ENCODE results near the gene PPP1R37.

The PPP1R37 gene

GRCh38 chr19:45156751-45157150, 63.8 kb downstream of the PPP1R37 start:
- DNase-seq = no peak

GRCh38 chr19:45158503-45159209, 65.7 kb downstream of the PPP1R37 start:
- no peak for DNase-seq

GRCh38 chr19:45159210-45159970, 66.4 kb downstream of the PPP1R37 start:
- no peak for DNase-seq

GRCh38 chr19:45159971-45160324, 67.0 kb downstream of the PPP1R37 start:
- DNase-seq = no peak

- no peak for DNase-seq
These were observed 68.1 kb downstream of the PPP1R37 start, which contains the start of gene NKPD1 for GRCh38 chr19:45160870-45161737. NKPD1 (minus strand) TSS chr19:45160982; CDS start chr19:45160150, 832 bp downstream.

- no peak for DNase-seq
These were observed 69.0 kb downstream of the PPP1R37 start for GRCh38 chr19:45161738-45162607.

GRCh38 chr19:45162608-45163143, 69.7 kb downstream of the PPP1R37 start:
- DNase-seq = no peak

- no peak for DNase-seq
These were observed 70.2 kb downstream of the PPP1R37 start for GRCh38 chr19:45163156-45163555.

GRCh38 chr19:45163751-45164460, 70.9 kb downstream of the PPP1R37 start:
- DNase-seq = no peak

GRCh38 chr19:45164577-45165335, 71.8 kb downstream of the PPP1R37 start:
- DNase-seq = peak; percentile 84

- DNase-seq = no peak
These were observed 73.8 kb downstream of the PPP1R37 start for GRCh38 chr19:45166723-45167252.

- no peak for DNase-seq
These were observed 75.9 kb downstream of the PPP1R37 start for GRCh38 chr19:45168767-45169351.

GRCh38 chr19:45169602-45170001, 76.6 kb downstream of the PPP1R37 start:
- DNase-seq = no peak

- DNase-seq = no peak
These were observed 77.4 kb downstream of the PPP1R37 start for GRCh38 chr19:45170146-45171106.

GRCh38 chr19:45171211-45171623, 78.2 kb downstream of the PPP1R37 start:
- DNase-seq = peak; percentile 80

- DNase-seq = peak; percentile 70
These were observed 79.2 kb downstream of the PPP1R37 start for GRCh38 chr19:45172173-45172572.

- no peak for DNase-seq
These were observed 79.7 kb downstream of the PPP1R37 start for GRCh38 chr19:45172611-45173208.

- no peak for DNase-seq
These were observed 80.8 kb downstream of the PPP1R37 start for GRCh38 chr19:45173816-45174215.
